Mesenchymal stem cell (in vitro differentiated cells and primary cell): ENCODE measurements around the gene TPMT.

Experiments used
- DNase-seq: peaks from one replicate; pipeline ENCODE4 v3.0.0-alpha.2; 2013
- H2AFZ ChIP-seq: one replicate; pipeline ENCODE4 v1.6.1; 2013; ENCODE audit warnings: low read depth, mild to moderate bottlenecking, control low read depth, inconsistent platforms, low read length, moderate library complexity
- H2AK5ac ChIP-seq: 2 replicates; pipeline ENCODE4 v1.6.1; 2013; ENCODE audit warnings: low read length, moderate library complexity, mild to moderate bottlenecking, inconsistent platforms; ENCODE audit not compliant: severe bottlenecking
- H2BK120ac ChIP-seq: one replicate; pipeline ENCODE4 v1.6.1; 2013; ENCODE audit warnings: low read depth, mild to moderate bottlenecking, inconsistent platforms, low read length, moderate library complexity
- H2BK12ac ChIP-seq, 2 experiments: one replicate each; pipeline ENCODE4 v1.6.1; 2013; ENCODE audit warnings: inconsistent platforms in 2 of 2, low read length in 2 of 2, mild to moderate bottlenecking in 2 of 2, moderate library complexity in 2 of 2, control low read depth in 1 of 2
- H2BK15ac ChIP-seq: one replicate; pipeline ENCODE4 v1.6.1; 2013; ENCODE audit warnings: mild to moderate bottlenecking, low read depth, inconsistent platforms; ENCODE audit not compliant: poor library complexity, severe bottlenecking
- H2BK5ac ChIP-seq: 2 replicates; pipeline ENCODE4 v1.6.1; 2013; ENCODE audit warnings: low read depth, mild to moderate bottlenecking, low read length, control low read depth, inconsistent platforms; ENCODE audit not compliant: poor library complexity, severe bottlenecking
- H3K14ac ChIP-seq, 2 experiments: one replicate each; pipeline ENCODE4 v1.6.1; 2013; ENCODE audit warnings: inconsistent platforms in 2 of 2, low read length in 2 of 2, control low read depth in 1 of 2, mild to moderate bottlenecking in 1 of 2, moderate library complexity in 1 of 2
- H3K18ac ChIP-seq, 2 experiments: one replicate each; pipeline ENCODE4 v1.6.1; 2013; ENCODE audit warnings: inconsistent platforms in 2 of 2, low read length in 2 of 2, control low read depth in 1 of 2, low read depth in 1 of 2, mild to moderate bottlenecking in 1 of 2
- H3K23ac ChIP-seq, 2 experiments: one replicate each; pipeline ENCODE4 v1.6.1; 2013; ENCODE audit warnings: inconsistent platforms in 2 of 2, low read length in 2 of 2, mild to moderate bottlenecking in 2 of 2, moderate library complexity in 2 of 2, control low read depth in 1 of 2
- H3K27ac ChIP-seq: 2 replicates; pipeline ENCODE4 v1.5.1; 2013; ENCODE audit warnings: mild to moderate bottlenecking, moderate library complexity, low read length, control low read depth, inconsistent platforms; ENCODE audit not compliant: poor library complexity, severe bottlenecking
- H3K27me3 ChIP-seq, 2 experiments: 2 replicates each; pipeline versions ENCODE4 v1.6.1 to v1.7.0; 2013; ENCODE audit warnings: low read length in 2 of 2, mild to moderate bottlenecking in 2 of 2, moderate library complexity in 2 of 2, control low read depth in 1 of 2, inconsistent platforms in 1 of 2; ENCODE audit not compliant: control insufficient read depth in 1 of 2, insufficient read depth in 1 of 2
- H3K36me3 ChIP-seq, 2 experiments: 2 replicates each; pipeline versions ENCODE4 v1.6.1 to v1.7.0; 2013; ENCODE audit warnings: low read length in 2 of 2, control low read depth in 1 of 2, inconsistent platforms in 1 of 2, low read depth in 1 of 2, mild to moderate bottlenecking in 1 of 2; ENCODE audit not compliant: insufficient read depth in 2 of 2, control insufficient read depth in 1 of 2
- H3K4ac ChIP-seq, 2 experiments: one replicate each; pipeline ENCODE4 v1.6.1; 2013; ENCODE audit warnings: inconsistent platforms in 2 of 2, low read length in 2 of 2, mild to moderate bottlenecking in 2 of 2, moderate library complexity in 2 of 2, control low read depth in 1 of 2, low read depth in 1 of 2
- H3K4me1 ChIP-seq: 2 replicates; pipeline ENCODE4 v1.6.1; 2013; ENCODE audit warnings: low read depth, low read length, control low read depth; ENCODE audit not compliant: control insufficient read depth, insufficient read depth
- H3K4me2 ChIP-seq: 2 replicates; pipeline ENCODE4 v1.6.1; 2013; ENCODE audit warnings: low read length, mild to moderate bottlenecking, inconsistent platforms; ENCODE audit not compliant: poor library complexity, severe bottlenecking
- H3K4me3 ChIP-seq, 2 experiments: 2 replicates each; pipeline versions ENCODE4 v1.5.1 to v1.7.0; 2013; ENCODE audit warnings: low read length in 2 of 2, mild to moderate bottlenecking in 2 of 2, control low read depth in 1 of 2, low read depth in 1 of 2; ENCODE audit not compliant: insufficient read depth in 1 of 2
- H3K79me1 ChIP-seq: replicated peaks from 2 replicates; pipeline ENCODE4 v1.6.1; 2013; ENCODE audit warnings: mild to moderate bottlenecking, control low read depth, low read length, inconsistent platforms; ENCODE audit not compliant: poor library complexity, severe bottlenecking
- H3K9ac ChIP-seq: 2 replicates; pipeline ENCODE4 v1.7.0; 2013; ENCODE audit warnings: mild to moderate bottlenecking, low read length, moderate library complexity
- H3K9me3 ChIP-seq: 2 replicates; pipeline ENCODE4 v1.7.0; 2013; ENCODE audit warnings: mild to moderate bottlenecking, low read length; ENCODE audit not compliant: control insufficient read depth
- H4K8ac ChIP-seq: one replicate; pipeline ENCODE4 v1.6.1; 2013; ENCODE audit warnings: inconsistent platforms, mild to moderate bottlenecking, low read length, moderate library complexity
- H4K91ac ChIP-seq: one replicate; pipeline ENCODE4 v1.6.1; 2013; ENCODE audit warnings: mild to moderate bottlenecking, low read length, inconsistent platforms
- WGBS: methylation state at CpG from one replicate; pipeline ENCODE4 v1.1.7; 2013; ENCODE audit warnings: mixed read lengths; 5-methylcytosine and 5-hydroxymethylcytosine counted together

TPMT gene

GRCh38 chr6:18118330-18118729 is 36.5 kb downstream of the TPMT start:
- Histone ChIP-seq H3K36me3 (no peaks in the 10 kb centered on the region), H2AFZ (no peak overlapping the region), H3K18ac (no peak overlapping the region), H3K4me1 (peaks cover 10% of the 10 kb centered on the region), H3K27ac (no peak overlapping the region), H3K9ac (no peak overlapping the region), H3K27me3 (no peaks in the 10 kb centered on the region), H3K4ac (no peak overlapping the region), H3K14ac (no peak overlapping the region), H3K4me3 (no peak overlapping the region), H4K8ac (no peak overlapping the region), H2BK15ac (peak overlapping the region; percentile 21), H3K23ac (no peak overlapping the region), H2BK5ac (no peak overlapping the region), H2BK120ac (no peak overlapping the region), H3K79me1 (no peaks in the 10 kb centered on the region), H2BK12ac (no peak overlapping the region), H3K9me3 (no peaks in the 10 kb centered on the region), H3K4me2 (no peak overlapping the region), H2AK5ac (no peak overlapping the region), H4K91ac (no peak overlapping the region)
- 86% methylated on average over 2 of the region's 3 CpGs for WGBS
- DNase-seq: no peak

DNA sequence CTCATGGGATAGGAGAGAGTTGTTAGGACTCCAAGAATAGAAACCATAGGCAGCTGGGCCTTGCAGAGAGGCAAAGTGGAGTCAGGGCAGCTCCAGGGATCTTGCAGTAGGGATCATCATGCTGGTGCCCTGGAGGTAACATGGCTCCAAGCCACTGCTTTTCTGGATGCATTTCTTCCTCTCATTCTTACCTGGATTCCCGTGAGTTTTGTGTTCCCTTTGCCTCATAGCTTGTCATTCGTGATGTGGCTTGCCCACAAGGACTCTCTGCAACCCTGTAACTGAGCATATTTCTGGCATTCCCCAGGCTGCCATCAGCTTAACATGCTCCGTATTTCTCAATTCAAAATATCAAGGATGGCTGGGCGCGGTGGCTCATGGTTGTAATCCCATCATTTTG is 37.7 kb downstream of the TPMT start:
- H2BK12ac ChIP-seq: no peak overlapping the region
- H2BK120ac ChIP-seq: no peak overlapping the region
- H3K4ac ChIP-seq: no peak overlapping the region
- DNase-seq: no peak
- no peak overlapping the region for H3K4me3 ChIP-seq
- no peak overlapping the region for H4K8ac ChIP-seq
- H3K27me3 ChIP-seq: no peaks in the 10 kb centered on the region
- no peaks in the 10 kb centered on the region for H3K9me3 ChIP-seq
- H2AFZ ChIP-seq: no peak overlapping the region
- no peak overlapping the region for H2BK15ac ChIP-seq
- H3K36me3 ChIP-seq: no peaks in the 10 kb centered on the region
- H3K4me1 ChIP-seq: peaks cover 2% of the 10 kb centered on the region
- H2AK5ac ChIP-seq: no peak overlapping the region
- H3K9ac ChIP-seq: no peak overlapping the region
- 92% methylated on average over 5 of the region's 5 CpGs for WGBS
- H3K18ac ChIP-seq: no peak overlapping the region
- no peak overlapping the region for H4K91ac ChIP-seq
- H3K14ac ChIP-seq: no peak overlapping the region
- no peak overlapping the region for H2BK5ac ChIP-seq
- H3K23ac ChIP-seq: no peak overlapping the region
- no peak overlapping the region for H3K27ac ChIP-seq
- no peaks in the 10 kb centered on the region for H3K79me1 ChIP-seq
- no peak overlapping the region for H3K4me2 ChIP-seq

GRCh38 chr6:18115356-18115755 is 39.5 kb downstream of the TPMT start:
- Histone ChIP-seq H3K18ac (no peak overlapping the region), H3K14ac (no peak overlapping the region)

GRCh38 chr6:18110162-18110561 is 44.7 kb downstream of the TPMT start:
- Histone ChIP-seq H3K27me3 (no peaks in the 10 kb centered on the region), H2AFZ (no peak overlapping the region), H3K4ac (no peak overlapping the region), H2BK12ac (no peak overlapping the region), H4K91ac (no peak overlapping the region), H2AK5ac (no peak overlapping the region), H3K18ac (no peak overlapping the region), H3K9ac (no peak overlapping the region), H3K4me3 (no peak overlapping the region), H3K23ac (no peak overlapping the region), H3K9me3 (peaks cover 12% of the 10 kb centered on the region), H3K4me1 (no peaks in the 10 kb centered on the region), H3K14ac (no peak overlapping the region), H3K79me1 (no peaks in the 10 kb centered on the region), H2BK5ac (no peak overlapping the region), H2BK15ac (no peak overlapping the region), H3K36me3 (no peaks in the 10 kb centered on the region), H2BK120ac (no peak overlapping the region), H3K27ac (no peak overlapping the region), H4K8ac (no peak overlapping the region), H3K4me2 (no peak overlapping the region)
- DNase-seq: no peak

More at GRCh38 chr6:18115356-18115755, 39.5 kb downstream of the TPMT start:
- H4K8ac ChIP-seq: no peak overlapping the region
- no peak overlapping the region for H4K91ac ChIP-seq
- H2BK12ac ChIP-seq: no peak overlapping the region
- H3K9me3 ChIP-seq: no peaks in the 10 kb centered on the region
- no peak overlapping the region for H2AFZ ChIP-seq
- no peaks in the 10 kb centered on the region for H3K79me1 ChIP-seq
- no peaks in the 10 kb centered on the region for H3K4me1 ChIP-seq
- H3K27me3 ChIP-seq: no peaks in the 10 kb centered on the region
- H2BK120ac ChIP-seq: no peak overlapping the region
- no peak overlapping the region for H2BK5ac ChIP-seq
- no peak overlapping the region for H3K4me3 ChIP-seq
- H3K4ac ChIP-seq: no peak overlapping the region
- H3K27ac ChIP-seq: no peak overlapping the region
- no peak for DNase-seq
- no peak overlapping the region for H2AK5ac ChIP-seq
- H3K4me2 ChIP-seq: no peak overlapping the region
- H3K36me3 ChIP-seq: no peaks in the 10 kb centered on the region
- H3K9ac ChIP-seq: no peak overlapping the region
- WGBS: 86% methylated on average over 1 of the region's 2 CpGs
- no peak overlapping the region for H3K23ac ChIP-seq
- H2BK15ac ChIP-seq: no peak overlapping the region
